ENCODE measurements around the gene CELF2.

The CELF2 gene

DNA sequence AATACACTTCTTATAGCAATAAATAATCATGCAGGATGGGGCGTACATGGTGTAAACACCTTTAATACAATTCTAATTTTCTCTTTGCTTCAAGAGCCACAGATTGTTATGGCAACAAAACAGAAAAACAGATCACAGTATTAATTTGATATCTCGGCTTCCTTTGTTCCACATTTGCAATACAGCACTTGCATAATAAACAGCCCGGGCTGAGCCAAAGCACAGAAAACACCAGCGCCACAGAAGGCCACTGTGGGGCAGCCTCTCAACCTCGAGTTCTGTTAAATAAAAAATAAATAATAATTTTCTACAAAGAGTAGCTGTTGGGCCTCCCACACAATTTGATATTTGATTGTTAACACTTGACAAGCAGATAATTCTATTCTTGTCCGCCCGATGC lies 337.9 kb downstream of the CELF2 start:
- Histone ChIP-seq H3K23ac (ENCODE audit: low read depth, low read length, poor library complexity) (no peak overlapping the region), H2BK120ac (ENCODE audit: low read depth, low read length) (no peak overlapping the region), H3K27ac (replicated peaks; ENCODE audit: low read length) (no peak overlapping the region), H3K18ac (ENCODE audit: low read length) (no peak overlapping the region), H4K91ac (ENCODE audit: low read depth, low read length, poor library complexity) (no peak overlapping the region), H3K27me3 (ENCODE audit: control insufficient read depth in 3 of 3, insufficient read depth in 3 of 3, low read depth in 1 of 3, low read length in 3 of 3) (peaks cover 0 to 3% (median 0%) of the 10 kb centered on the region in 3 experiments), H3K79me1 (ENCODE audit: low read depth, low read length) (no peaks in the 10 kb centered on the region), H4K8ac (ENCODE audit: low read depth, low read length) (no peak overlapping the region), H2AFZ (ENCODE audit: low read length) (no peak overlapping the region), H3K4me3 (ENCODE audit: low read length in 2 of 2) (no peak overlapping the region), H3K4ac (ENCODE audit: low read length) (no peak overlapping the region), H2BK5ac (ENCODE audit: low read length) (no peak overlapping the region), H2BK12ac (ENCODE audit: low read length) (no peak overlapping the region), H3K4me2 (ENCODE audit: insufficient read depth, low read length, poor library complexity, severe bottlenecking) (no peak overlapping the region), H3K9me3 (replicated peaks in 1 of 2; ENCODE audit: control insufficient read depth in 2 of 2, insufficient read depth in 1 of 2, low read depth in 1 of 2, low read length in 2 of 2) (peaks cover 8 to 15% of the 10 kb centered on the region in 2 donors), H2BK15ac (ENCODE audit: low read length) (no peak overlapping the region), H2AK5ac (ENCODE audit: low read depth, low read length) (no peak overlapping the region), H3K36me3 (replicated peaks in 1 of 2; ENCODE audit: control insufficient read depth in 2 of 2, insufficient read depth in 2 of 2, low read length in 2 of 2) (no peaks in the 10 kb centered on the region), H3K4me1 (ENCODE audit: control insufficient read depth in 2 of 2, insufficient read depth in 1 of 2, low read depth in 1 of 2, low read length in 2 of 2) (peaks cover 0 to 2% of the 10 kb centered on the region in 2 donors), H3K14ac (ENCODE audit: low read length) (no peak overlapping the region), H3K9ac (ENCODE audit: low read depth, low read length, poor library complexity) (no peak overlapping the region)
- no peak for DNase-seq (ENCODE audit: low spot score)
- no CpG with 5 or more reads among the region's 7 CpGs for WGBS, 2 donors (ENCODE audit: extremely low coverage in 2 of 2, insufficient read length in 2 of 2, insufficient replicate concordance in 1 of 2)

DNA sequence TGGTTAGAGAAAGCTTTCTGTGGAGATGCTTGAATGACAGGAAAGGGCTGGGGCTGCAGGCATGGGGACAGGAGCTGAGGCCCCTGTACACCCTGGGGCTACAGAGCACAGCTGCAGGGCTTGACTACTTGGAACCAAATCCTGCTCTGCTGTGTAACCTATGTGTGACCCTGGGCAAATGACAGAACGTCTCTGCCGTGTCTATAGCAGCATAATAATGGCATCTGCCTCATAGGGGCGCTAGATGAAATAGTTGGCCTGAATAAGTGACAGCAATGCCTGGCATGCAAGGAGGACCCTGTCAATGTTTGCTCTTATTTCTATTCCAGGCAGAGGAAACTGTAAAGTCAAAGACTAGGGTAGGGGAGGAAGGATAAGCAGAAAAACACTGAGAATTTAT lies 339.8 kb downstream of the CELF2 start:
- Histone ChIP-seq H2BK12ac (ENCODE audit: low read length) (no peak overlapping the region), H2AFZ (ENCODE audit: low read length) (no peak overlapping the region), H3K4me2 (ENCODE audit: insufficient read depth, low read length, poor library complexity, severe bottlenecking) (no peak overlapping the region), H3K4ac (ENCODE audit: low read length) (no peak overlapping the region), H3K27me3 (ENCODE audit: control insufficient read depth in 3 of 3, insufficient read depth in 3 of 3, low read depth in 1 of 3, low read length in 3 of 3) (peaks cover 0 to 3% (median 0%) of the 10 kb centered on the region in 3 experiments), H3K4me3 (ENCODE audit: low read length in 2 of 2) (no peak overlapping the region), H2BK15ac (ENCODE audit: low read length) (no peak overlapping the region), H3K79me1 (ENCODE audit: low read depth, low read length) (no peaks in the 10 kb centered on the region), H3K23ac (ENCODE audit: low read depth, low read length, poor library complexity) (no peak overlapping the region), H2BK5ac (ENCODE audit: low read length) (no peak overlapping the region), H3K36me3 (replicated peaks in 1 of 2; ENCODE audit: control insufficient read depth in 2 of 2, insufficient read depth in 2 of 2, low read length in 2 of 2) (no peaks in the 10 kb centered on the region), H3K9ac (ENCODE audit: low read depth, low read length, poor library complexity) (peak overlapping the region; percentile 17), H2AK5ac (ENCODE audit: low read depth, low read length) (no peak overlapping the region), H3K27ac (replicated peaks; ENCODE audit: low read length) (no peak overlapping the region), H4K91ac (ENCODE audit: low read depth, low read length, poor library complexity) (no peak overlapping the region), H2BK120ac (ENCODE audit: low read depth, low read length) (no peak overlapping the region), H3K9me3 (replicated peaks in 1 of 2; ENCODE audit: control insufficient read depth in 2 of 2, insufficient read depth in 1 of 2, low read depth in 1 of 2, low read length in 2 of 2) (peaks cover 5 to 9% of the 10 kb centered on the region in 2 donors), H3K18ac (ENCODE audit: low read length) (peak overlapping the region; percentile 42), H3K14ac (ENCODE audit: low read length) (no peak overlapping the region), H3K4me1 (ENCODE audit: control insufficient read depth in 2 of 2, insufficient read depth in 1 of 2, low read depth in 1 of 2, low read length in 2 of 2) (no peaks in the 10 kb centered on the region), H4K8ac (ENCODE audit: low read depth, low read length) (no peak overlapping the region)
- DNase-seq (ENCODE audit: low spot score) = no peak
- no CpG with 5 or more reads among the region's 3 CpGs for WGBS, 2 donors (ENCODE audit: extremely low coverage in 2 of 2, insufficient read length in 2 of 2, insufficient replicate concordance in 1 of 2)

DNA sequence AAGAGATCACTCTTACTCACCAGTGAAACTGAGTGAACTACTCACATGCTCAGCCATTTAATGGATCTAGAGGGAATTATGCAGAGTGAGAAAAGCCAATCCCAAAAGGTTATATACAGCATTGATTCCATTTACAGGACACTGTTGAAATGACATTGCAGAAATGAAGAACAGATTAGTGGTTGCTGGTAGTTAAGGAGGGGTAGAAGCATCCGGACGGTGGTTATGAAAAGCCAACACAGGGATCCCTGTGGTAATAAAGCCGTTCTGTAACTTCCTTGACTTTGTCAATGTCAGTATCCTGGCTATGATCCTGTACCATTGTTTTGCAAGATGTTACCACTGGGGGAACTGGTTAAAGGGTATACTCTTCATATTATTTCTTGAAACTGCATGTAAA lies 340.3 kb downstream of the CELF2 start:
- H2BK5ac ChIP-seq (ENCODE audit: low read length) = no peak overlapping the region
- H2AFZ ChIP-seq (ENCODE audit: low read length) = no peak overlapping the region
- H3K23ac ChIP-seq (ENCODE audit: low read depth, low read length, poor library complexity) = no peak overlapping the region
- no CpG with 5 or more reads among the region's 3 CpGs for WGBS, 2 donors (ENCODE audit: extremely low coverage in 2 of 2, insufficient read length in 2 of 2, insufficient replicate concordance in 1 of 2)
- H3K9ac ChIP-seq (ENCODE audit: low read depth, low read length, poor library complexity) = no peak overlapping the region
- no peaks in the 10 kb centered on the region for H3K79me1 ChIP-seq (ENCODE audit: low read depth, low read length)
- H2BK12ac ChIP-seq (ENCODE audit: low read length) = no peak overlapping the region
- H3K27me3 ChIP-seq (ENCODE audit: control insufficient read depth in 3 of 3, insufficient read depth in 3 of 3, low read depth in 1 of 3, low read length in 3 of 3) = peaks cover 0 to 3% (median 0%) of the 10 kb centered on the region in 3 experiments
- H4K91ac ChIP-seq (ENCODE audit: low read depth, low read length, poor library complexity) = no peak overlapping the region
- no peak overlapping the region for H3K14ac ChIP-seq (ENCODE audit: low read length)
- DNase-seq (ENCODE audit: low spot score) = no peak
- no peak overlapping the region for H3K27ac ChIP-seq (replicated peaks; ENCODE audit: low read length)
- H3K9me3 ChIP-seq (replicated peaks in 1 of 2; ENCODE audit: control insufficient read depth in 2 of 2, insufficient read depth in 1 of 2, low read depth in 1 of 2, low read length in 2 of 2) = peaks cover 5 to 7% of the 10 kb centered on the region in 2 donors
- no peak overlapping the region for H4K8ac ChIP-seq (ENCODE audit: low read depth, low read length)
- no peaks in the 10 kb centered on the region for H3K36me3 ChIP-seq (replicated peaks in 1 of 2; ENCODE audit: control insufficient read depth in 2 of 2, insufficient read depth in 2 of 2, low read length in 2 of 2)
- H2AK5ac ChIP-seq (ENCODE audit: low read depth, low read length) = no peak overlapping the region
- H2BK15ac ChIP-seq (ENCODE audit: low read length) = no peak overlapping the region
- H2BK120ac ChIP-seq (ENCODE audit: low read depth, low read length) = no peak overlapping the region
- H3K4ac ChIP-seq (ENCODE audit: low read length) = no peak overlapping the region
- no peak overlapping the region for H3K18ac ChIP-seq (ENCODE audit: low read length)
- no peaks in the 10 kb centered on the region for H3K4me1 ChIP-seq (ENCODE audit: control insufficient read depth in 2 of 2, insufficient read depth in 1 of 2, low read depth in 1 of 2, low read length in 2 of 2)
- H3K4me3 ChIP-seq (ENCODE audit: low read length in 2 of 2) = no peak overlapping the region
- H3K4me2 ChIP-seq (ENCODE audit: insufficient read depth, low read length, poor library complexity, severe bottlenecking) = no peak overlapping the region

DNA sequence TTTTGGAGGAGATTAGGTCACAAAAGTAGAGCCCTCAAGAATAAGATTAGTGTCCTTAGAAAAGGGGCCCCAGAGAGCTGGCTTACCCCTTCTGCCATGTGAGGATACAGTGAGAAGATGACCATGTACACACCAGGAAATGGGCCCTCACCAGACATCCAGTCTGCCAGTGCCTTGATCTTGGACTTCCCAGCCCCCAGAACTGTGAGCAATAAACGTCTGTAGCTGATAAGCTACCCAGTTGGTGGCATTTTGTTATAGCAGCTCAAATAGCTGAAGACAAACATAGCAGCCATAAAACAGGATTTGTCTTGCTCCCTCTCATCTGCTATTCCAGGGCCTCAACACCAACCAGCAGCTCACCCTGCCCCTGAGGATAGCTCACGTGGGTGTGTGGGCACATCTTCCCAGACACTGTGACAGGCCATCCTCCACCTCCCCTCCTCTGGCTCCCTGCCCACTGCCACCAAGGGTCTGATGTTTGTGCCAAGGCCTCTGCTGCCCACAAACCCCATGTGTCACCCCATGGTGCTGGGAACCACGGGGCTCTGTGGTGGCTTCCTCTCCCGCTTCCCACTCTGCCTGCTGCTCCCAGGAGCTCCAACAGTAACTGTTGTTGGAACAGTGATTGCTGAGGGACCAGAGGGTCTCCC lies 341.4 kb downstream of the CELF2 start:
- Histone ChIP-seq H3K36me3 (replicated peaks in 1 of 2; ENCODE audit: control insufficient read depth in 2 of 2, insufficient read depth in 2 of 2, low read length in 2 of 2) (no peaks in the 10 kb centered on the region), H3K27me3 (ENCODE audit: control insufficient read depth in 3 of 3, insufficient read depth in 3 of 3, low read depth in 1 of 3, low read length in 3 of 3) (peaks cover 0 to 3% (median 0%) of the 10 kb centered on the region in 3 experiments), H3K9me3 (replicated peaks in 1 of 2; ENCODE audit: control insufficient read depth in 2 of 2, insufficient read depth in 1 of 2, low read depth in 1 of 2, low read length in 2 of 2) (peaks cover 4 to 7% of the 10 kb centered on the region in 2 donors), H3K4me2 (ENCODE audit: insufficient read depth, low read length, poor library complexity, severe bottlenecking) (no peak overlapping the region), H3K4me1 (ENCODE audit: control insufficient read depth in 2 of 2, insufficient read depth in 1 of 2, low read depth in 1 of 2, low read length in 2 of 2) (no peaks in the 10 kb centered on the region), H4K8ac (ENCODE audit: low read depth, low read length) (no peak overlapping the region), H3K23ac (ENCODE audit: low read depth, low read length, poor library complexity) (no peak overlapping the region), H3K18ac (ENCODE audit: low read length) (peak overlapping the region; percentile 17), H3K27ac (replicated peaks; ENCODE audit: low read length) (no peak overlapping the region), H3K4ac (ENCODE audit: low read length) (no peak overlapping the region), H2BK5ac (ENCODE audit: low read length) (no peak overlapping the region), H2AK5ac (ENCODE audit: low read depth, low read length) (peak overlapping the region; percentile 49), H2AFZ (ENCODE audit: low read length) (no peak overlapping the region), H2BK12ac (ENCODE audit: low read length) (no peak overlapping the region), H3K9ac (ENCODE audit: low read depth, low read length, poor library complexity) (no peak overlapping the region), H3K79me1 (ENCODE audit: low read depth, low read length) (peaks cover 2% of the 10 kb centered on the region), H3K4me3 (ENCODE audit: low read length in 2 of 2) (no peak overlapping the region), H3K14ac (ENCODE audit: low read length) (peak overlapping the region; percentile 40), H2BK15ac (ENCODE audit: low read length) (no peak overlapping the region), H2BK120ac (ENCODE audit: low read depth, low read length) (no peak overlapping the region), H4K91ac (ENCODE audit: low read depth, low read length, poor library complexity) (no peak overlapping the region)
- WGBS, 2 donors (ENCODE audit: extremely low coverage in 2 of 2, insufficient read length in 2 of 2, insufficient replicate concordance in 1 of 2) = no CpG with 5 or more reads among the region's 4 CpGs
- DNase-seq (ENCODE audit: low spot score) = no peak
